Tibial nerve (tissue), 4 donors: ENCODE results near the gene TTC38. TPM values are rescaled to one million over a fixed set of nuclear protein-coding genes. Genes with fewer than 3 reads are reported as not detected.

Experiments used
- DNase-seq, 2 donors: peaks; one replicate each; pipeline ENCODE4 v3.0.0-alpha.2; 2019; ENCODE audit warnings: low spot score in 2 of 2
- H3K27ac ChIP-seq, 4 donors: fragments of 200-600 bp; sonication (generic) in 3 of 4; one replicate each; pipeline ENCODE4 v1.5.1; 2017 to 2019; ENCODE audit warnings: mild to moderate bottlenecking in 1 of 4
- H3K27me3 ChIP-seq, 2 donors: fragments of 200-600 bp; sonication (generic) in 1 of 2; one replicate each; pipeline versions ENCODE4 v1.5.1 to v1.6.0; 2017 to 2019
- H3K36me3 ChIP-seq, 3 donors: fragments of 200-600 bp; sonication (generic); one replicate each; pipeline ENCODE4 v1.5.1; 2018 to 2019
- H3K4me1 ChIP-seq, 4 donors: fragments of 200-600 bp; sonication (generic) in 3 of 4; one replicate each; pipeline ENCODE4 v1.5.1; 2017 to 2019
- H3K4me3 ChIP-seq, 4 donors: fragments of 200-600 bp; sonication (generic) in 3 of 4; one replicate each; pipeline ENCODE4 v1.5.1; 2017 to 2019; ENCODE audit warnings: mild to moderate bottlenecking in 1 of 4, moderate library complexity in 1 of 4
- H3K9me3 ChIP-seq, 4 donors: fragments of 200-600 bp; sonication (generic) in 3 of 4; one replicate each; pipeline ENCODE4 v1.5.1; 2017 to 2019
- CTCF ChIP-seq, 5 experiments: fragments of 200-600 bp in 3 of 5; fragments of 450-650 bp in 2 of 5; sonication (generic) in 3 of 5; IDR thresholded peaks; one replicate each; pipeline ENCODE4 v1.5.1; 2016 to 2019; ENCODE audit warnings: antibody characterized with exemption in 5 of 5, mild to moderate bottlenecking in 3 of 5, moderate library complexity in 2 of 5
- EP300 ChIP-seq, 2 donors: sonication (generic); formaldehyde crosslinking; IDR thresholded peaks; one replicate each; pipeline ENCODE4 v1.6.1; 2017; ENCODE audit warnings: antibody characterized with exemption in 2 of 2, mild to moderate bottlenecking in 1 of 2
- POLR2A ChIP-seq, 2 donors: fragments of 450-650 bp; IDR thresholded peaks; one replicate each; pipeline ENCODE4 v1.6.1; 2017; ENCODE audit warnings: antibody characterized with exemption in 2 of 2, mild to moderate bottlenecking in 2 of 2, moderate library complexity in 2 of 2
- WGBS, 2 donors: methylation state at CpG; one replicate each; pipeline ENCODE4 v1.1.5; 2018; 5-methylcytosine and 5-hydroxymethylcytosine counted together
- total RNA-seq, 4 donors: library from RNA; depleted of rRNA; stranded (reverse); fragments of >200 nt; gene quantifications; one replicate each; pipeline ENCODE4 v1.1.0, GENCODE V29; 2016

Gene TTC38
- 10 to 100 TPM; 63.2 to 85.2 (median 74.2) TPM for total RNA-seq

GRCh38 chr22:46267431-46268279 is at the start of gene TTC38:
TTC38 (plus strand) TSS chr22:46268008; CDS start chr22:46268040, 32 bp downstream.
- Histone ChIP-seq H3K36me3 (peaks cover 0 to 35% (median 6%) of the 10 kb centered on the region in 3 donors), H3K27ac (peak within 1 kb of the TSS; percentile 78 to 97 (median 90)), H3K9me3 (no peaks in the 10 kb centered on the region), H3K4me3 (peak within 1 kb of the TSS; percentile 74 to 94 (median 87)), H3K27me3 (no peaks in the 10 kb centered on the region), H3K4me1 (peaks cover 0 to 36% (median 15%) of the 10 kb centered on the region in 4 donors)
- DNase-seq, result peak; percentile 85
- peak in 1 of 2 donors; percentile 86 for TF ChIP-seq EP300 (IDR thresholded peaks at IDR 0.05)
- TF ChIP-seq CTCF (IDR thresholded peaks at IDR 0.05), result peak in 2 of 5 experiments; percentile 15 to 20
- peak; percentile 15 to 66 for TF ChIP-seq POLR2A (IDR thresholded peaks at IDR 0.05)
- 1% methylated on average over 34 to 49 of the region's 74 CpGs for WGBS, 2 donors

- no peak for DNase-seq
- Histone ChIP-seq H3K36me3 (peaks cover 6 to 97% (median 7%) of the 10 kb centered on the region in 3 donors), H3K4me3 (no peak overlapping the region), H3K27me3 (no peaks in the 10 kb centered on the region), H3K27ac (no peak overlapping the region), H3K4me1 (no peaks in the 10 kb centered on the region), H3K9me3 (no peaks in the 10 kb centered on the region)
- 83 to 87% methylated on average over 10 of the region's 10 CpGs for WGBS, 2 donors
- TF ChIP-seq CTCF (IDR thresholded peaks at IDR 0.05), result no peak
- TF ChIP-seq EP300 (IDR thresholded peaks at IDR 0.05), result no peak
- TF ChIP-seq POLR2A (IDR thresholded peaks at IDR 0.05), result no peak
Observed at GRCh38 chr22:46219636-46220035, 48.2 kb upstream of the TTC38 start.

- TF ChIP-seq EP300 (IDR thresholded peaks at IDR 0.05), result no peak
- TF ChIP-seq CTCF (IDR thresholded peaks at IDR 0.05), result no peak
- no peak for TF ChIP-seq POLR2A (IDR thresholded peaks at IDR 0.05)
- Histone ChIP-seq H3K27ac (no peak overlapping the region), H3K36me3 (peaks cover 4 to 97% (median 7%) of the 10 kb centered on the region in 3 donors), H3K27me3 (no peaks in the 10 kb centered on the region), H3K4me1 (no peaks in the 10 kb centered on the region), H3K9me3 (no peaks in the 10 kb centered on the region), H3K4me3 (no peak overlapping the region)
- 89 to 90% methylated on average over 5 of the region's 5 CpGs for WGBS, 2 donors
- no peak for DNase-seq
Observed at GRCh38 chr22:46220921-46221320, 46.9 kb upstream of the TTC38 start.

GRCh38 chr22:46224044-46224897 is 43.5 kb upstream of the TTC38 start:
- DNase-seq, result no peak
- WGBS, 2 donors, result 72 to 77% methylated on average over 22 to 23 of the region's 23 CpGs
- H3K4me3 ChIP-seq, result no peak overlapping the region
- no peaks in the 10 kb centered on the region for H3K9me3 ChIP-seq
- H3K27me3 ChIP-seq, result no peaks in the 10 kb centered on the region
- TF ChIP-seq POLR2A (IDR thresholded peaks at IDR 0.05) (no peak), EP300 (IDR thresholded peaks at IDR 0.05) (no peak), CTCF (IDR thresholded peaks at IDR 0.05) (no peak)
- H3K27ac ChIP-seq, result peak overlapping the region in 2 of 4 donors; percentile 63 to 64
- H3K36me3 ChIP-seq, result peaks cover 0 to 87% (median 0%) of the 10 kb centered on the region in 3 donors
- H3K4me1 ChIP-seq, result no peaks in the 10 kb centered on the region
